Measurements from ENCODE around the gene SOD3.

Gene SOD3

DNA sequence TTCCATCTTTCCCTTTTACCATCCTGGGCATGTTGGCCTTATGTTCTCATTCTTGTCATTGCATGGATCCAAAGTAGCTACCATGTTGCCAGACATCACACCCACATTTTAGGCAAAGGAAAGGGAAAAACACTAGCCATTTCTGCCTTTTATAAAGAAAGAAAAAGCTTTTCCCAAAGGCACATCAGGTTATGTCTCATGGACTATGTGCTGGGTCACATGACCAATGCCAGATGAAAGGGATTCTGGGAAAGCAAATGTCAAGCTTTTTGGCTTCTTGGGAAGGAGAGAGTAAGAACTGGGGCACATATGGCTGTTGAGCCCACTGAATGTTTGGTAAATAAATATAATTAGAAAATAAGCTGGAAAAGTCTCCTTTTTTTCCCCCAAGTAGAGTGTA lies 4.3 kb upstream of the SOD3 start:
- Mint-ChIP-seq H3K27me3 (peaks cover 6% of the 10 kb centered on the region), H3K36me3 (ENCODE audit: low read depth) (no peaks in the 10 kb centered on the region), H3K4me1 (ENCODE audit: low read depth) (no peaks in the 10 kb centered on the region), H3K9me3 (peaks cover 6% of the 10 kb centered on the region), H3K27ac (no peak overlapping the region), H3K4me3 (no peak overlapping the region)
- DNase-seq, result no peak

DNA sequence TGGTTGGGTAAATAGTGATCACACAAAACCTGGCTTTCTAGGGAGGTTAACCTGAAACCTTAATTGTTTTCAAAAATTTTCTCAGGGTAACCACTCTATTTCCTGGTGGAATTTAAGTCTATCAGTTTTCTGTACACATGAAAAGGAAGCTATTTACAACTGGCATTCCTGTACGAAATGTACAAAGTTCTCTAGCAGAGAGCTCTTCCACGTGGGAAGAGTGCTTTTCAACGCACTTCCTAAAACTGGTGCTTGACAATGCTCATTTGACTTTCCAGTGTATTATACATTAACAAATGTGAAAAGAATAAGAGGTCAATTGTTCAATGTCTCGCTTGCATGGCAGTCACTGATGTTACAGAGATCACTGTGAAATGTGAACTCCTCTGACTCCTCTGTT lies 2.8 kb upstream of the SOD3 start:
- H3K27me3 Mint-ChIP-seq, result peaks cover 6% of the 10 kb centered on the region
- peaks cover 6% of the 10 kb centered on the region for H3K9me3 Mint-ChIP-seq
- H3K4me3 Mint-ChIP-seq, result no peak overlapping the region
- DNase-seq, result no peak
- no peaks in the 10 kb centered on the region for H3K4me1 Mint-ChIP-seq (ENCODE audit: low read depth)
- H3K36me3 Mint-ChIP-seq (ENCODE audit: low read depth), result no peaks in the 10 kb centered on the region
- H3K27ac Mint-ChIP-seq, result no peak overlapping the region

DNA sequence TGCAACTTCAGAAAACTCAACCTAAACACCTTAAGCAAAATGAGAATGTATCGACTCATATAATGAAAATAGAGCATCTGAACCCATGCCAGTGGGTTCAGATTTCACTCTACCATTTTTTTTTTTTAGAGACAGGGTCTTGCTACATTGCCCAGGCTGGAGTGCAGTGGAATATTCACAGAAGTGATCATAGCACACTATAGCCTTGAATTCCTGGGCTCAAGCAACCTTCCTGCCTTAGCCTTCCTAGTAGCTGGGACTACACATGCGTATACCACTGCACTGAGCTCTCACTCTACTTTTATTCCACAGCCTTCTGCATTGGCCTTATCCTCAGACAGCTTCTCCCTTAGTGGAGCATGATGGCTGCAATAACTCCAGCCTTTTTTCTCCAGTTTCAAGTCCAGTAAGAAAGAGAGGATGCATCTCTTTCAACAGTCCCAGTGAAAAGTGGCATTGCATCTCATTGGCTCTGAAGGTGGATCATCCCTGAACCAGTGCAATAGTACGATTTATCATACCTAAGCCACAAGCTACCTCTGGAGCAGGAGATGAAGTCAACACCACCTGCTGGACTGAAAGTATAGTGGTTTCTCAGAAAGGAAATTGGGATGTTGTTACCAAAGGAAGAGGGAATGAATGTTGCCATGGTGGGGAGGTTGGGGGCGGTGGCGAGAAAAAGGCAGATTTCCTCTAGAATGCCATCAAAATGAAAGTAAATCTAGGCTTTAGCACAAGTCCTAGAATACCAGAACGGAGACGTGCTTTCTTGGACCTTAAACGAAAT lies 2.0 kb upstream of the SOD3 start:
- H3K4me3 Mint-ChIP-seq, result no peak overlapping the region

DNA sequence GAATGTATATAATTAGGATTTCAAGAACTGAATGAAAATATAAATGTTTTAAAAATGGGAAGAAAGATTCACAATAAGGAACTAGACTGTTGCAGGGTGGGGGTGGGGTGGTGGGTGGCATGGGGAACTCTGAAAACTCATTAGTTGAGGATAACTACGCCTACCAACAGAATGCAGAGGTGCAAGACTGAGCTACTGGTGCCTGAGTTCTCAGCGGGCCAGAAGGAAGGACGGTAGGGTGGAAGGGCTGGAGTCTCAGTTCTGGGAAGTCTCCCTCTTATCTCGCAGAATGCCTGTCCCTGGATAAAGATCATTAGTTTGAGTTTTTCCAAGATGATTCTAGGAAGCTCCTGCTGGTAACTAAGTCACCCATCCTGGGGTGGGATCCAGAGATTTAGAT lies 1.3 kb upstream of the SOD3 start:
- no peak overlapping the region for H3K27ac Mint-ChIP-seq

More for the DNA sequence above, 2.0 kb upstream of the SOD3 start:
- no peak for DNase-seq
- Mint-ChIP-seq H3K27me3 (peaks cover 12% of the 10 kb centered on the region), H3K4me1 (ENCODE audit: low read depth) (no peaks in the 10 kb centered on the region), H3K9me3 (peaks cover 6% of the 10 kb centered on the region), H3K36me3 (ENCODE audit: low read depth) (no peaks in the 10 kb centered on the region), H3K27ac (no peak overlapping the region)

DNA sequence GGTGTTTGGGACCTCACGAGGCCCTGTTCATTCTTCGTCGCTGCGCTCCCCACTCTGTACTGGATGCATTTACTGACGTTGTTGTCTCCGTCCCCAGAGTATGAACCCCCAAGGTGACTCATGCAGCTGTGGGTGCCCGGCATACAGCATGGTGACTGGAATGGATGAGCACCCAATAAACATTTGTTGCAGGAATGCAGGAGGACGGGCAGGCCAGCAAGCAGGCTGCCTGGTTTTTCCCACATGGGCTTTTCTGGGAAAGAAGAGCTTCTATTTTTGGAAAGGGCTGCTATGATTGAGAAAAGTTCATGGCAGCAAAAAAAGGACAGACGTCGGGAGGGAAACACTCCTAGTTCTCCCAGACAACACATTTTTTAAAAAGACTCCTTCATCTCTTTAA lies 893 bp upstream of the SOD3 start:
- Mint-ChIP-seq H3K27me3 (peaks cover 19% of the 10 kb centered on the region), H3K9me3 (no peaks in the 10 kb centered on the region), H3K36me3 (ENCODE audit: low read depth) (no peaks in the 10 kb centered on the region), H3K4me3 (no peak overlapping the region), H3K27ac (no peak overlapping the region), H3K4me1 (ENCODE audit: low read depth) (no peaks in the 10 kb centered on the region)
- DNase-seq, result no peak

More for the DNA sequence above, 1.3 kb upstream of the SOD3 start:
- Mint-ChIP-seq H3K9me3 (peaks cover 2% of the 10 kb centered on the region), H3K36me3 (ENCODE audit: low read depth) (no peaks in the 10 kb centered on the region), H3K4me1 (ENCODE audit: low read depth) (no peaks in the 10 kb centered on the region), H3K4me3 (no peak overlapping the region), H3K27me3 (peaks cover 18% of the 10 kb centered on the region)
- no peak for DNase-seq

DNA sequence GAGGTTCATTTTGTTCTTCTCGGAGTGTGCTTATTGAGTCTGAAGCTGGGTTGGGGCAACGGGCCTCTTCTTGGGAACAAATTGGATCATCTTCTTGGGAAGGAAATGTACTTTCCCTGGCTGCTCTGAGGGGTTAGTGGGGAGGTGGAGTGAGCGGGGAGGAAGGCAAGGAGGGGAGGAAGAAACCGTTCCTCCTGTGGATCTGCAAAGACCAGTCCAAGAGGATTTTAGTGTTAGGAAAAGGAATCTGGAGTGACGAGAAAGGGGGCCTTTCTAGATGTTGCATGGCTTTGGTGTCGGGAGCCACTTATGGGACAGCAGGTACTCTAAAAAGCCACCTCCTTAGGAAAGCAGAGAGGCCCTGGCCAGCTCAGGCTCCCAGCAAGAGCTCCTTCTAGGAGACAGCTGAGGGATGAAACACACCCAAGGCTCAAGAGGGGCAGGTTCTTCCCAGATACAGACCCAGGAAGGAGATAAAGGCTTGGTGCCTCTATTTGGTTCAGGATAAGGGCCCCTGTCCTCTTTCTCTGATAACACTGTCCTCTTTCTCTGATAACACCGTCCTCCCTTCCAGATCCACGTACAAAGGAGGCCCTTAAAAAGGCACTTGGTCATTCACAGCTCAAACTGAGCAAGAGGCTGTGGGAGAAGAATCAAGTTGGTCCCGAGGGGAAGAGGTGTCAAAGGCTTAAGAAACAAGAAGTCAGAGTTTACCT lies 451 bp downstream of the SOD3 start:
- H3K36me3 Mint-ChIP-seq (ENCODE audit: low read depth), result no peaks in the 10 kb centered on the region
- H3K27me3 Mint-ChIP-seq, result peaks cover 24% of the 10 kb centered on the region
- no peak overlapping the region for H3K27ac Mint-ChIP-seq
- DNase-seq, result no peak
- H3K4me1 Mint-ChIP-seq (ENCODE audit: low read depth), result peaks cover 2% of the 10 kb centered on the region
- no peaks in the 10 kb centered on the region for H3K9me3 Mint-ChIP-seq
- H3K4me3 Mint-ChIP-seq, result no peak overlapping the region

DNA sequence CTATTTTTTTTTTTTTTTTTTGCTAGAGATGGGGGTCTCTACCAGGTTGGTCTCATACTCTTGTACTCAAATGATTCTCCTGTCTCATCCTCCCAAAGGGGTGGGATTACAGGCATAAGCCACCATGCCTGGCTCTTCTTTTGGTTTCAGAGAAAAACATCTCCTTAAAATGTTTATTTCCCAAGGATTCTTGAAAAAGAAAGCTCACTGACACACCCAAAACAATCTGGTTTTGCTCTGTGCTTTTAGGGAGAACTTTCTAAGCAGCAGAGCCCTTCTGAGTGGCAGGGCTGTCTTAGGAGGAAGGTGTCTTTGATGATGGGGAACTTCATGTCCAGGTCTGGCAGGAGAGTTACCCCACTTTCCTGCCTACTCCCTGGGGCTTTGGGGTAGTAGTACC lies 1.2 kb downstream of the SOD3 start:
- Mint-ChIP-seq H3K36me3 (ENCODE audit: low read depth) (no peaks in the 10 kb centered on the region), H3K9me3 (no peaks in the 10 kb centered on the region), H3K4me3 (no peak overlapping the region), H3K4me1 (ENCODE audit: low read depth) (peaks cover 2% of the 10 kb centered on the region), H3K27me3 (peaks cover 31% of the 10 kb centered on the region), H3K27ac (no peak overlapping the region)
- DNase-seq, result no peak

DNA sequence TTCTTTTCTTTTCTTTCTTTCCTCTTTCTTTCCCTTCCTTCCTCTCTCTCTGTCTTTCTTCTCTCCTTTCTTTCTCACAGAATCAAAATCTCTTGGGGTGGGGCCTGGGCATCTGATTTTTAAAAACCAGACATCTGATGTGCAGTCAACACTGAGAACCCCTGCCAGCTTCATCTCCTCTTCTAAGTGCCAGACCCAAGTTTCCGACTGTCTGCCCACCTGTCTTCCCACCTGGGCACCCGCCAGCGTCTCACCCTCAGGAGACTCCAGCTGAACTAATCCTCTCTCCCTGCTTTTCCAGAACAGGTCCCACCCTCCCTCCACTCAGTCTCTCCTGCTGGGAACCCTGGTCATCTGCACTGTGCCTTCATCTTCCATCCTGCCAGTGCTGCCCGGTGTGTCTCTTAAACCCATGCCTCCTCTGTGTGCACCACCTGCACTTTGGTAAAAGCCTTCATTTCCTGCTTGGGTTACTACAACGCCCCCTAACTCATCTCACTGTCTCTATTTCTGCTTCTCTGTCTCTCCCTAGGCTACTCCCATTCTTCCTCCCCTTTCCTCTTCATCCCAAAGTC lies 2.8 kb downstream of the SOD3 start:
- no peak for DNase-seq
- Mint-ChIP-seq H3K9me3 (no peaks in the 10 kb centered on the region), H3K4me1 (ENCODE audit: low read depth) (peaks cover 2% of the 10 kb centered on the region), H3K27me3 (peaks cover 44% of the 10 kb centered on the region), H3K4me3 (no peak overlapping the region), H3K36me3 (ENCODE audit: low read depth) (no peaks in the 10 kb centered on the region), H3K27ac (no peak overlapping the region)

DNA sequence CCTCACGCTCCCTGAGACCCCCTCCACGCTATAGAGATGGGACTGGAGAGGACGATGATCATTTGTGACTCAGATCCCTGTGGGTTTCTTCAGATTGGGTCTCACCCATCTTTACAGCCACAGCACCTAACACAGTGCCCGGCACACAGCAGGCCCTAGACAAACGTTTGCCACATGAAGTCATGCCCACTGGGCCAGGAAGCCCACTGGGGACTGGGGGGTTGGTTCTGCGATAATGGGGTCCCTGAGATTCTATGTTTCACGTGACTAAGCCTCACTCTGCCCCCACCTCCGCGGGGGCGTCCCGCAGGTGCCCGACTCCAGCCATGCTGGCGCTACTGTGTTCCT lies 3.8 kb downstream of the SOD3 start:
- DNase-seq, result no peak
- no peaks in the 10 kb centered on the region for H3K9me3 Mint-ChIP-seq
- H3K27me3 Mint-ChIP-seq, result peaks cover 46% of the 10 kb centered on the region
- H3K4me1 Mint-ChIP-seq (ENCODE audit: low read depth), result peaks cover 2% of the 10 kb centered on the region
- H3K27ac Mint-ChIP-seq, result no peak overlapping the region
- no peaks in the 10 kb centered on the region for H3K36me3 Mint-ChIP-seq (ENCODE audit: low read depth)
- H3K4me3 Mint-ChIP-seq, result no peak overlapping the region

DNA sequence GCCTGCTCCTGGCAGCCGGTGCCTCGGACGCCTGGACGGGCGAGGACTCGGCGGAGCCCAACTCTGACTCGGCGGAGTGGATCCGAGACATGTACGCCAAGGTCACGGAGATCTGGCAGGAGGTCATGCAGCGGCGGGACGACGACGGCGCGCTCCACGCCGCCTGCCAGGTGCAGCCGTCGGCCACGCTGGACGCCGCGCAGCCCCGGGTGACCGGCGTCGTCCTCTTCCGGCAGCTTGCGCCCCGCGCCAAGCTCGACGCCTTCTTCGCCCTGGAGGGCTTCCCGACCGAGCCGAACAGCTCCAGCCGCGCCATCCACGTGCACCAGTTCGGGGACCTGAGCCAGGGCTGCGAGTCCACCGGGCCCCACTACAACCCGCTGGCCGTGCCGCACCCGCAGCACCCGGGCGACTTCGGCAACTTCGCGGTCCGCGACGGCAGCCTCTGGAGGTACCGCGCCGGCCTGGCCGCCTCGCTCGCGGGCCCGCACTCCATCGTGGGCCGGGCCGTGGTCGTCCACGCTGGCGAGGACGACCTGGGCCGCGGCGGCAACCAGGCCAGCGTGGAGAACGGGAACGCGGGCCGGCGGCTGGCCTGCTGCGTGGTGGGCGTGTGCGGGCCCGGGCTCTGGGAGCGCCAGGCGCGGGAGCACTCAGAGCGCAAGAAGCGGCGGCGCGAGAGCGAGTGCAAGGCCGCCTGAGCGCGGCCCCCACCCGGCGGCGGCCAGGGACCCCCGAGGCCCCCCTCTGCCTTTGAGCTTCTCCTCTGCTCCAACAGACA lies 4.4 kb downstream of the SOD3 start:
- no peaks in the 10 kb centered on the region for H3K36me3 Mint-ChIP-seq (ENCODE audit: low read depth)
- peaks cover 2% of the 10 kb centered on the region for H3K4me1 Mint-ChIP-seq (ENCODE audit: low read depth)
- no peak overlapping the region for H3K4me3 Mint-ChIP-seq
- no peak overlapping the region for H3K27ac Mint-ChIP-seq
- H3K9me3 Mint-ChIP-seq, result no peaks in the 10 kb centered on the region
- DNase-seq, result no peak
- peaks cover 49% of the 10 kb centered on the region for H3K27me3 Mint-ChIP-seq

DNA sequence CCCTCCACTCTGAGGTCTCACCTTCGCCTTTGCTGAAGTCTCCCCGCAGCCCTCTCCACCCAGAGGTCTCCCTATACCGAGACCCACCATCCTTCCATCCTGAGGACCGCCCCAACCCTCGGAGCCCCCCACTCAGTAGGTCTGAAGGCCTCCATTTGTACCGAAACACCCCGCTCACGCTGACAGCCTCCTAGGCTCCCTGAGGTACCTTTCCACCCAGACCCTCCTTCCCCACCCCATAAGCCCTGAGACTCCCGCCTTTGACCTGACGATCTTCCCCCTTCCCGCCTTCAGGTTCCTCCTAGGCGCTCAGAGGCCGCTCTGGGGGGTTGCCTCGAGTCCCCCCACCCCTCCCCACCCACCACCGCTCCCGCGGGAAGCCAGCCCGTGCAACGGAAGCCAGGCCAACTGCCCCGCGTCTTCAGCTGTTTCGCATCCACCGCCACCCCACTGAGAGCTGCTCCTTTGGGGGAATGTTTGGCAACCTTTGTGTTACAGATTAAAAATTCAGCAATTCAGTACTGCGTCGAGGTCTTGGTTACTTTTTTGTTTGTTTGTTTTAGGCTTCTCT lies 5.0 kb downstream of the SOD3 start:
- Mint-ChIP-seq H3K4me1 (ENCODE audit: low read depth) (peaks cover 2% of the 10 kb centered on the region), H3K4me3 (no peak overlapping the region), H3K27ac (no peak overlapping the region), H3K27me3 (peaks cover 52% of the 10 kb centered on the region), H3K9me3 (no peaks in the 10 kb centered on the region), H3K36me3 (ENCODE audit: low read depth) (no peaks in the 10 kb centered on the region)
- DNase-seq, result no peak

DNA sequence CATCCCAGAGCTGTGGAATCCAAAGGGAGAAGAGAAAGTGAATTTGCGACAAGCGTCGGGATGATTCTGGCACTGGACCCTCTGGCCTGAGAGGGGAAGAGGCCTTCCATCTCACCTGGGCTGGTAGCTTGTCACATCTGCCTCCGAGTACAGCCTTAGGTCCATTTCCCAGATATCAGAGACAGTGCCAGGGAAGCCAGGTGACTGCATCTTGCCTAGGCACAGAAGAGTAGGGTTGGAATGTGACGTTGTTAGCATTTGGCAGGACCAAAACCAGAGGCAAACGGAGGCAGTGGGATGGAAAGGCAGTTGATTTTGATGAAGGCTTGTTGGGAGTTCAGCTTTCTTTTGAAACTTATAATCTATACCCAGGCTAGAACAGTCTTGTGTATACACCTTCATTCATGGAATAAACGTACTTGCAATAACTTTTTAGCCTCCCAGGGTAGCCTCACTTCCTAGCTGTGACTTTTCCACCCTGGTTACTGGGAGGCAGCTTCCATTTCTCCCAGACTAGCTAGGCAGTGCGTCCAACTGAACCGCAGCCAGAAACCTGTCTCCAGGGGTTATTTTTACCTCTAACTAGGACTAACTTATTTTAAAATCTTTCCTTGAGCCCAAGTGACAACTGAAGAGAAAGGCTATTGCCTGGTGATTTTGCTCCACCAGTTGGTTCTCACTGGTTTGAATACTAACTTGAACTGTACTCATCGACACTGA lies 5.9 kb downstream of the SOD3 start:
- Mint-ChIP-seq H3K4me1 (ENCODE audit: low read depth) (peaks cover 2% of the 10 kb centered on the region), H3K27ac (no peak overlapping the region), H3K27me3 (peaks cover 52% of the 10 kb centered on the region), H3K4me3 (no peak overlapping the region), H3K36me3 (ENCODE audit: low read depth) (no peaks in the 10 kb centered on the region), H3K9me3 (no peaks in the 10 kb centered on the region)
- no peak for DNase-seq

DNA sequence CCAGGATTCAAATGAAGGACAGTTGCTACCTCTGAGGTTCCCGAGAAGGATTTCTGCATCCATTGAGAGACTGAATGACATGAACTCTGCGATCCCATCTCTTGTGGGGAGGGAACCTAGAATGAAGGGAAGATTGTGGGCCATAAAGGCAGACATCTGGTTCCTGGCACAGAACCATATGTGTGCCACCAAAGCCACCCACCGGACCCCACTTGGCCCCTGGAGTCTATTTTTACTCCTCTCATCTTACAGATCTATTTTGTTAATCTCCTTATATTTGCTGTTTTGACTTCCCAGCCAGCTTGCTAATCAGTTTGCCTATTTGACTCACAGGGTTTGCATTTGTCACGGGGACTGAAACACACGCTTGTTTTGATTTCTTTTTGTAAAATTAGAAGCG lies 7.3 kb downstream of the SOD3 start:
- Mint-ChIP-seq H3K27me3 (peaks cover 52% of the 10 kb centered on the region), H3K4me3 (no peak overlapping the region), H3K4me1 (ENCODE audit: low read depth) (peaks cover 2% of the 10 kb centered on the region), H3K9me3 (no peaks in the 10 kb centered on the region), H3K27ac (no peak overlapping the region), H3K36me3 (ENCODE audit: low read depth) (no peaks in the 10 kb centered on the region)
- no peak for DNase-seq

DNA sequence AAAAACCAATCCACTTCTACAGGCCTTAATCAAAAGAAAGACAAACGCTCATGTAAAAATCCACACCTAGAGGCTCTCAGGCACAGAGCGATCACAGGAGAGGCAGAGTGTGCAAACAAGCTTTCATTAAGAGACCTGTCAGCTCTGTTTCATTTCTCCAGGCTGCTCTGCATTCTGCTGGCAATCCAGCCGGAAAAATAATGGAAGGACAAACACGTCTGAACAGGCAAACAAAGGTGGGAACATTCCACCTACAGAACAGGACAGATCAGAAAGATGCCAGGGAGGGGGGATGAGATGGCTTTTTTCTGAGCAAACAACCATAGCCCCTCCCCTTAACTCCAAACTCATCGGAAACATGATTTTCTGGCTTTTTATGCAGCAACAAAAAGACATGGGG lies 9.7 kb downstream of the SOD3 start:
- H3K4me1 Mint-ChIP-seq (ENCODE audit: low read depth), result peaks cover 2% of the 10 kb centered on the region
- H3K27ac Mint-ChIP-seq, result no peak overlapping the region
- DNase-seq, result no peak
- H3K4me3 Mint-ChIP-seq, result no peak overlapping the region
- H3K27me3 Mint-ChIP-seq, result peaks cover 36% of the 10 kb centered on the region
- no peaks in the 10 kb centered on the region for H3K9me3 Mint-ChIP-seq
- no peaks in the 10 kb centered on the region for H3K36me3 Mint-ChIP-seq (ENCODE audit: low read depth)

All from activated T-cell treated with anti-CD3 and anti-CD28 coated beads, Interleukin-2, amount 50 U/mL, for 24 hours (primary cell).